DND-41 (cell line): Measurements from ENCODE around the gene SH3BP2.

Experiments used
- ATAC-seq: fragments of 200-7000 bp; cut with Tn5 transposase; 3 replicates; pipeline ENCODE4 v1.9.1; 2021; ENCODE audit warnings: low read depth; ENCODE audit not compliant: insufficient read depth
- DNase-seq: peaks from one replicate; pipeline ENCODE4 v3.0.0-alpha.2; 2020
- H2AFZ ChIP-seq: 2 replicates; pipeline ENCODE4 v1.6.0; 2012; ENCODE audit warnings: low read depth, low read length
- H3K27ac ChIP-seq: 2 replicates; pipeline ENCODE4 v1.5.1; 2012; ENCODE audit warnings: low read length, inconsistent platforms
- H3K27me3 ChIP-seq: fragments of 200-600 bp; sonication (generic); 2 replicates; pipeline ENCODE4 v1.6.0; 2012; ENCODE audit warnings: low read length, mild to moderate bottlenecking, inconsistent platforms; ENCODE audit not compliant: insufficient read depth, poor library complexity
- H3K36me3 ChIP-seq: 2 replicates; pipeline ENCODE4 v1.5.1; 2012; ENCODE audit warnings: low read length, inconsistent platforms; ENCODE audit not compliant: insufficient read depth
- H3K4me1 ChIP-seq: 2 replicates; pipeline ENCODE4 v1.5.1; 2012; ENCODE audit warnings: mild to moderate bottlenecking, low read length; ENCODE audit not compliant: insufficient read depth
- H3K4me2 ChIP-seq: 2 replicates; pipeline ENCODE4 v1.6.0; 2012; ENCODE audit warnings: mild to moderate bottlenecking, moderate library complexity, low read length, inconsistent platforms; ENCODE audit not compliant: insufficient read depth
- H3K4me3 ChIP-seq, 2 experiments: fragments of 200-600 bp in 1 of 2; shearing (Covaris generic) in 1 of 2; 2 replicates each; pipeline ENCODE4 v1.5.1; 2012 to 2016; ENCODE audit warnings: inconsistent platforms in 2 of 2, low read length in 2 of 2, mild to moderate bottlenecking in 2 of 2, low read depth in 1 of 2, moderate library complexity in 1 of 2
- H3K79me2 ChIP-seq: 2 replicates; pipeline ENCODE4 v1.6.0; 2012; ENCODE audit warnings: low read length, inconsistent platforms; ENCODE audit not compliant: insufficient read depth
- H3K9ac ChIP-seq: 2 replicates; pipeline ENCODE4 v1.6.0; 2012; ENCODE audit warnings: low read depth, mild to moderate bottlenecking, inconsistent platforms, low read length, moderate library complexity
- H3K9me3 ChIP-seq: 2 replicates; pipeline ENCODE4 v1.5.1; 2012; ENCODE audit warnings: low read length, moderate library complexity, mild to moderate bottlenecking, inconsistent platforms; ENCODE audit not compliant: insufficient read depth, severe bottlenecking
- H4K20me1 ChIP-seq: 2 replicates; pipeline ENCODE4 v1.6.0; 2012; ENCODE audit warnings: low read length; ENCODE audit not compliant: insufficient read depth
- EZH2 ChIP-seq: IDR thresholded peaks from 3 replicates; pipeline ENCODE4 v1.6.1; 2012; ENCODE audit warnings: borderline replicate concordance, low read depth, mild to moderate bottlenecking, moderate library complexity, low read length, inconsistent platforms; ENCODE audit not compliant: severe bottlenecking
- TF ChIP-seq, protein P1 (sequence below): IDR thresholded peaks from 2 replicates; pipeline ENCODE4 v1.5.1; 2012; ENCODE audit warnings: borderline replicate concordance, low read length, moderate library complexity, mild to moderate bottlenecking; ENCODE audit not compliant: poor library complexity, severe bottlenecking; ENCODE audit errors: extremely low read depth

The SH3BP2 gene

DNA sequence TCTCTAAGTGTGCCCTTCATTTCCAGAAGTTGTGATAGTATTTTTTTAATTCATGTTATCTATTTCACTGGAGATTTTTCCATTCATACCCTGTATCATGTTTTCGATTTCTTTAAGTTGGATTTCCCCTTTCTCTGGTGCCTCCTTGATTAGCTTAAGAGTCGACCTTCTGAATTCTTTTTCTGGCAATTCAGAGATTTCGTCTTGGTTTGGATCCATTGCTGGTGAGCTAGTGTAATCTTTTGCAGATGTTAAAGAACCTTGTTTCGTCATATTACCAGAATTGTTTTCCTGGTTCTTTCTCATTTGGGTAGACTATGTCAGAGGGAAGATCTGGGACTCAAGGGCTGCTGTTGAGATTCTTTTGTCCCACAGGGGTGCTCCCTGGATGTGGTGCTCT, 9.1 kb upstream of the SH3BP2 start:
- no peak for TF ChIP-seq EZH2
- TF ChIP-seq, protein P1, sequence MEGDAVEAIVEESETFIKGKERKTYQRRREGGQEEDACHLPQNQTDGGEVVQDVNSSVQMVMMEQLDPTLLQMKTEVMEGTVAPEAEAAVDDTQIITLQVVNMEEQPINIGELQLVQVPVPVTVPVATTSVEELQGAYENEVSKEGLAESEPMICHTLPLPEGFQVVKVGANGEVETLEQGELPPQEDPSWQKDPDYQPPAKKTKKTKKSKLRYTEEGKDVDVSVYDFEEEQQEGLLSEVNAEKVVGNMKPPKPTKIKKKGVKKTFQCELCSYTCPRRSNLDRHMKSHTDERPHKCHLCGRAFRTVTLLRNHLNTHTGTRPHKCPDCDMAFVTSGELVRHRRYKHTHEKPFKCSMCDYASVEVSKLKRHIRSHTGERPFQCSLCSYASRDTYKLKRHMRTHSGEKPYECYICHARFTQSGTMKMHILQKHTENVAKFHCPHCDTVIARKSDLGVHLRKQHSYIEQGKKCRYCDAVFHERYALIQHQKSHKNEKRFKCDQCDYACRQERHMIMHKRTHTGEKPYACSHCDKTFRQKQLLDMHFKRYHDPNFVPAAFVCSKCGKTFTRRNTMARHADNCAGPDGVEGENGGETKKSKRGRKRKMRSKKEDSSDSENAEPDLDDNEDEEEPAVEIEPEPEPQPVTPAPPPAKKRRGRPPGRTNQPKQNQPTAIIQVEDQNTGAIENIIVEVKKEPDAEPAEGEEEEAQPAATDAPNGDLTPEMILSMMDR = no peak
- no peaks in the 10 kb centered on the region for H3K9me3 ChIP-seq
- peaks cover 5% of the 10 kb centered on the region; the same call in 1 of the 2 replicates for H3K4me1 ChIP-seq
- no peak overlapping the region for H3K27ac ChIP-seq
- H3K4me2 ChIP-seq = no peak overlapping the region
- no peaks in the 10 kb centered on the region for H4K20me1 ChIP-seq
- DNase-seq = no peak
- H3K27me3 ChIP-seq = no peaks in the 10 kb centered on the region
- H3K9ac ChIP-seq = no peak overlapping the region
- H2AFZ ChIP-seq = no peak overlapping the region
- no peaks in the 10 kb centered on the region for H3K36me3 ChIP-seq
- no peak overlapping the region for H3K4me3 ChIP-seq
- ATAC-seq = no peak
- H3K79me2 ChIP-seq = no peaks in the 10 kb centered on the region

DNA sequence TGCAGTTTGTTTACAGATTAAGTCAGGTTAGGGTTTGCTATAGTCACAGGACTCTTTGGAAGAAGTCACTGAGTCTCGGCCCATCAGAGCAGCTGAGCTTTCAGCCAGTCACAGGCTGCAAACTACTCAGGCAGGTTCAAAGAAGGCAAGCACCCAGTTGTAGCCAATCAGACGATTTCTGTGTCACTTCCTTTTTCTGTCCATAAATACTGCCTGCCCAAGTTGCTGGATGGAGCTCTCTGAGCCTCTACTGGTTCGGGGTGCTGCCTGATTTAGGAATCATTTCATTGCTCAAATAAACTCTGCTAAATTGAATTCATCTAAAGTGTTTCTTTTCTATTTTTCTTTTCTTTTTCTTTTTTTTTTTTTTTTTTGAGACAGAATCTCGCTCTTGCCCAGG, 7.3 kb upstream of the SH3BP2 start:
- H3K4me1 ChIP-seq = peaks cover 5% of the 10 kb centered on the region; the same call in 1 of the 2 replicates
- TF ChIP-seq EZH2 = no peak
- TF ChIP-seq, protein P1 = no peak
- peak overlapping the region; percentile 21; the same call in 1 of the 2 replicates for H2AFZ ChIP-seq
- no peak overlapping the region for H3K9ac ChIP-seq
- H3K4me2 ChIP-seq = no peak overlapping the region
- H3K27ac ChIP-seq = no peak overlapping the region
- H3K4me3 ChIP-seq = no peak overlapping the region
- peak; percentile 83 for ATAC-seq
- no peaks in the 10 kb centered on the region for H3K9me3 ChIP-seq
- H3K27me3 ChIP-seq = no peaks in the 10 kb centered on the region
- H4K20me1 ChIP-seq = no peaks in the 10 kb centered on the region
- DNase-seq = peak; percentile 34
- no peaks in the 10 kb centered on the region for H3K36me3 ChIP-seq
- no peaks in the 10 kb centered on the region for H3K79me2 ChIP-seq

DNA sequence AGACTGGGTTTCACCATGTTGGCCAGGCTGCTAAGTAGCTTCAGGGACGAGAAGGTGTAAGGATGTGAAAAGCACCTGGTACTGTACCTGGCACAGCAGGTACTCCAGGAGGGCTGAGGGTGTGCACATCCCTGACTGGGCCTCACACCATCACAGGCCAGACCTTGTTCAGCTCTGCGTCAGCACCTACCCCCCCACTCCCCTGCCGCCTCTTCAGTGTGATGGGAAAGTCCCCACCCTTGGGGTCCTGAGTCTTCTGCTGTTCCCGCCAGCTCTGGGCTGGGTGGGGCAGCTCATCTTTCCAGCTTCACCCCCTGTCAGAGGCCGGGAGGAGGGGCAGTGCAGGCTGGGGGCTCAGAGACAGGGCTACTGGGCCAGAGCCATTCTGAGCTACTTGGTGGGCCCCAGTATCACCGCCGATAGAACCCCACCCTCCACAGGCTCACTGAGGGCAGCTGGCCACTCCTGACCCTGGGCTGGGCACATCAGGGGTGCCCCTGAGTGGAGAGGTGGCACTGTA, 6.7 kb upstream of the SH3BP2 start:
- Histone ChIP-seq H3K4me1 (peaks cover 5% of the 10 kb centered on the region; the same call in 1 of the 2 replicates), H3K9me3 (no peaks in the 10 kb centered on the region), H3K4me3 (no peak overlapping the region), H3K79me2 (no peaks in the 10 kb centered on the region), H3K27me3 (no peaks in the 10 kb centered on the region), H3K36me3 (no peaks in the 10 kb centered on the region), H3K9ac (no peak overlapping the region), H3K4me2 (no peak overlapping the region), H2AFZ (no peak overlapping the region), H4K20me1 (no peaks in the 10 kb centered on the region), H3K27ac (no peak overlapping the region)
- TF ChIP-seq EZH2 = no peak
- TF ChIP-seq, protein P1 = no peak
- DNase-seq (no peak), ATAC-seq (no peak)
